GM12874 (cell line): Measurements from ENCODE around the gene PAFAH2.

Experiments used
- CTCF ChIP-seq: IDR thresholded peaks from 2 replicates; pipeline ENCODE4 v1.5.1; 2011; ENCODE audit warnings: low read depth, mild to moderate bottlenecking, control low read depth, low read length, moderate library complexity; ENCODE audit not compliant: insufficient read depth

The PAFAH2 gene

GRCh38 chr1:26029864-26030481 is 32.1 kb upstream of the PAFAH2 start:
- TF ChIP-seq CTCF = no peak

- TF ChIP-seq CTCF = no peak
Observed at GRCh38 chr1:26029054-26029863, 31.4 kb upstream of the PAFAH2 start.

DNA sequence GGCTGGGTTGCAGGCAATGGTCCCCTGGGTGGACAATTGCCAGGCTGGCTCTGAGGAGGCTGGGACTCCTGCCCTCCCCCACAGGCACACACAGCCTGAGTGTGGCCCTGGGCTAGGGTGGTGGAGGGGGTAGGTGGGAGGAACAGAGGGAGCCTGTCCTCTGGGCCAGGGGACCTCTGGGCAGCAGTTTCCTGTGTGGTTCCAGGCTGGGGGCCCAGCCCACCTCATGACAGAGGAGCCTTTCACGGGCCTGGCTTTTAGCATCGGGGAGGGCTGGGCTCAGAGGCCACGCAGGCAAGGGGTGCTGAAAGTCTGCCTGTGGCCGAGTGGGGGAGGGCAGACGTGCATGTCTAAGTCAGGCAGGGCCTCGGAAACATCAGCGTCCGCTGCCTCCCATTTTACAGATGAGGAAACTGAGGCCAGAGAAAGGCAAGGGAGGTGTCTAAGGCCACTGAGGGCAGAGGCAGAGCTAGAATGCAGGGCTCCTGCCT is 30.7 kb upstream of the PAFAH2 start:
- TF ChIP-seq CTCF = no peak

GRCh38 chr1:26027716-26028489 is 30.0 kb upstream of the PAFAH2 start:
- no peak for TF ChIP-seq CTCF

DNA sequence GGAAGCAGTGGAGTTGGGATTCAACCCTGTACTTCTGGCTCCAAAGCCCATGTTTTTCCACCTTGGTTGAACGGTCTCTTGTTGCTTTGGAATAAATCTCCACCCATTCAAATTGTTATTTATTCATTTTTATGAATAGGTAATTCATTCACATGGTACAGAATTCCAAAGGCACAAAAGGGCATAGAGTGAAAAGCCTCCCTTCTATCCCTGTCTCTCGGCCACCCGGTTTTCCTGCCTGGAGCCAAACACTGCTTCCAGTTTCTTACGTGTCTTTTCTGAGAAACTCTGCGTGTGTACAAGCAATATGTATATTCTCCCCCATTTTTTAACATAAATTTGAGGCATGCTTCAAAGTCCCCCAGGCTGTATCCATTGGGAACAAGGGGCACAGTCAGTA is 27.7 kb upstream of the PAFAH2 start:
- TF ChIP-seq CTCF = no peak

GRCh38 chr1:26025060-26025459 is 27.2 kb upstream of the PAFAH2 start:
- no peak for TF ChIP-seq CTCF

GRCh38 chr1:26023826-26024225 is 26.0 kb upstream of the PAFAH2 start:
- TF ChIP-seq CTCF = no peak
